Measurements from ENCODE around the gene ZSCAN5A.
A peak's percentile ranks its signal among the peaks of the same experiment; 100 is the strongest.
"Not testable (repeated sequence)": the region's sequence is repeated elsewhere in the genome, so short reads cannot be mapped to it uniquely, and the experiment has no call there.

ZSCAN5A gene, protein sequence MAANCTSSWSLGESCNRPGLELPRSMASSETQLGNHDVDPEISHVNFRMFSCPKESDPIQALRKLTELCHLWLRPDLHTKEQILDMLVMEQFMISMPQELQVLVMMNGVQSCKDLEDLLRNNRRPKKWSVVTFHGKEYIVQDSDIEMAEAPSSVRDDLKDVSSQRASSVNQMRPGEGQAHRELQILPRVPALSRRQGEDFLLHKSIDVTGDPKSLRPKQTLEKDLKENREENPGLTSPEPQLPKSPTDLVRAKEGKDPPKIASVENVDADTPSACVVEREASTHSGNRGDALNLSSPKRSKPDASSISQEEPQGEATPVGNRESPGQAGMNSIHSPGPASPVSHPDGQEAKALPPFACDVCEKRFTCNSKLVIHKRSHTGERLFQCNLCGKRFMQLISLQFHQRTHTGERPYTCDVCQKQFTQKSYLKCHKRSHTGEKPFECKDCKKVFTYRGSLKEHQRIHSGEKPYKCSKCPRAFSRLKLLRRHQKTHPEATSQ

DNA sequence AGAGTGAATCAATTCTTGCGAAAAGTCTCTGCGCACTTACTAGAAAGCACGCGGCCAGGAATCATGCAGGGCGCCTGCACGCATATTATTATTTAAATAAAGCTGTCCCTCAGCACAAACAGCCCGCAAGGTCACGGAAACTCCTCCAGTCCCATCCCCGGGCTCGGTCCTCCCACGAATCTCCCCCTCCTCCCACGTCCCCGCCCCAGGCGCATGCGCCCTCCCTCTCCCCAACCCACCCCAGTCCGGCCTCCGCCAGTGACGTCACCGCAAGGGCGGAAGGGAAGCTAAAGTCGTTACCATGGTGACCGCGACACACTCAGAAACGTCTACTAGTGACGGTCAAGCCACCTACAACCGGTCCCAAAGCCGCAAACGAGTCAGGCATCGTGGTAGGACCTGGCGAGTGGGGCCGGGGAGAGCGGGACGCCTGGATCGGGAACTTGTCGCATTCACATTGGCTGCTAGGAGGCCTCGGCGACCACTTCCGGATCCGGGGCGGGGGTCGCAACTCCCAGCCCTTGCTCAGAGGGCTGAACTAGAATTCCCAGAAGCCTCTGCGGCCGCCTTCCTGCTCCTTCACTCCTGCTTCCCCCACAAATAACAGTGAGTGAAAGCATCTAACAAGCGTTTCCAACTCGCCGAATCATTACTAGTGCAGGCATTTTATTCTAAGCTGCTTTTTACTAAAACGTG, at the start of gene ZSCAN5A:
TSS of gene ZSCAN5A (minus strand) at position 459 of the 696 bp plus-strand sequence. CDS start 89,793 bp downstream, outside the sequence.
- peak; percentile 95 to 97 (median 96) for DNase-seq (ENCODE audit: low read depth in 3 of 3)

DNA sequence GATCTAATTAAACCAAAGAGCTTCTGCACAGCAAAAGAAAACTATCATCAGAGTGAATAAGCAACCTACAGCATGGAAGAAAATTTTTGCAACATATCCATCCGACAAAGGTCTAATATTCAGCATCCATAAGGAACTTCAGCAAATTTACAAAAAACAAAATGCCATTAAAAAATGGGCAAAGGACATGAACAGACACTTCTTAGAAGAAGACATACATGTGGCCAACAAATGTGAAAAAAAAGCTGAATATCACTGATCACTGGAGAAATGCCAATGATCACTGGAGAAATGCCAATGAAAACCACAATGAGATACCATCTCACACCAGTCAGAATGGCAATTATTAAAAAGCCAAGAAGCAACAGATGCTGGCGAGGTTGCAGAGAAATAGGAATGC, 46.2 kb upstream of the ZSCAN5A start:
- no peak for DNase-seq (ENCODE audit: low read depth in 3 of 3)

DNA sequence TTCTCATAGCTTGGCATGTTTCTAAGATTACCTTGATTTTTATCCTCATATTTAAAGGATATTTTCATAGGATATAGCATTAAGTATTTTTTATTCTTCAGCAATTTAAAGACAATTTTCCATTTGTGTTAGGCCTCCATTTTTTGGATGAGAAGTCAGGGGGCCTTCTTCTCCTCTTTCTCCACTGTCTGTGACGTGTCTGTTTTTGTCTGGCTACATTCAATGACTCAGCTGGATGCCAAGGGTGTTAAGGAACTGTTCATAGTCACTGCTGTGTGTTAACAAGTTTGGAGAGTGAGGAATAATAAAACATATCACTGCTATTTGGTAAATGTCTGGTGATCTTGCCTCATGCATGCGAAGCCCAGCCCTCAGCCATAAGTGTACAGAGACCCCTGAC, 42.3 kb upstream of the ZSCAN5A start:
- no peak for DNase-seq (ENCODE audit: low read depth in 3 of 3)

DNA sequence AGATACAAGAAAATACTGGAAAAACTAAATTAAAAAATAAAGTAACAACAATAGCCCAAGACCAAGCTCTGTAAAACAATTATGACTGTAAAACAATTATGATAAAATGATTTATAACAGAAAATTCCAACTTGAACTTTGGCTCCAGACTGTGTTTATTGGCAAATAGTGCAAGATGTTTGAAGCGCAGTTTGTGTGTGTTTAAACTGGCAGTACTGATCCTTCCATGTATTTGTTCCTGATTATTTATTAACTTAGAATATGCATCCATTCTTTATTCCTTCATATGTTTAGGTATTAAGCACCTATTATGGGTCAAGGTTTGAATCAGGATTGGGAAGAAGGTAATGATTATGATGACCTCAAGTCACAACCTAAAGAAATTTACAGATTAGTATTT, 40.9 kb upstream of the ZSCAN5A start:
- DNase-seq (ENCODE audit: low read depth in 3 of 3), result no peak

DNA sequence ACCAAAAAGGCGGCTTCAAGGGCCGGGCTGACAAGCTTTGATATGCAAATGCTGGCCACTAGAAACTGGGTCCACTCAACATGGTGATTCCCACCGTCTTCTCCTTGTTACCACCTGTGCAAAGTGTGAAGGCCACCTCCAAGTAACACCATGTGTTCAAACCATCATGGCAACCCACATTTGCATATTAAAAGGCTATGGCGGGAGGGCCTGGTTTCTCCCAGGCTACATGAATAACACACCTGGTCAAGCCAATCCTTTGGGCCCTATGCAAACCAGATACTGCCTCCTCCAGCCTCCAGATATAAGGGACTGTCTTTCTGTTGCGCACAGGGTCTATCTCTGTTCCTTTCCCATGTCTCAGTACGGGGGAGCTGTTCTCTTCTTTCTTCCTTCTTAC, 36.6 kb upstream of the ZSCAN5A start:
- DNase-seq (ENCODE audit: low read depth in 3 of 3), result no peak

DNA sequence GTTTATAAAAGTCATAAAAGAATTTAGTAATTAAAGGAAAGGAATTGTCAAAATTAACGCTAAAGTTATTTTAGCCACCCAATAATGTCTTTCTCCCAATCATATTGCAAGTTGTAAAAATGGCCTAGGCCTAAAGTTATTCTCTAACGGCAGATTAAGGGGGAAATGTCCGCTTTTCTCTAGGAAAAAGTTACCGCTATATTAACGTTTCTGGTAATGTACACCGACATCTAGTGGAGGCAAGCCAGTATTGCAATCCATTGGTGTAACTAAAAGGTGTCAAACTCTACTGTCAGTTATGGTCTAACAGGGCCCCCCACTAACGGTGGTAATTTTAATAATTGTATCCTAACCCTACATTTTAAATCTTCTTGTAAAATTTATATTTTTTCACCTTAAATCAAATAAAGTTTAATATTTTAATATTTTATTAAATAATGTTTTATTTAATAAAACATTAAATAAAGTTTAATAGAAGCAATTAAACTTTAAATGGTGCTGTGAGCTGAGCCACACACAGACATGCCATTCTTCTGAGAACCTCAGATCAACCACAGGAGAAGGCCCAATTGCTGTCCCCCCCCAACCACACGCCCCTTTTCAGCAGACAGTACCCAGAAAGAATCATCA, 35.9 kb upstream of the ZSCAN5A start:
- DNase-seq (ENCODE audit: low read depth in 3 of 3), result peak; percentile 19 to 45 (median 22)

DNA sequence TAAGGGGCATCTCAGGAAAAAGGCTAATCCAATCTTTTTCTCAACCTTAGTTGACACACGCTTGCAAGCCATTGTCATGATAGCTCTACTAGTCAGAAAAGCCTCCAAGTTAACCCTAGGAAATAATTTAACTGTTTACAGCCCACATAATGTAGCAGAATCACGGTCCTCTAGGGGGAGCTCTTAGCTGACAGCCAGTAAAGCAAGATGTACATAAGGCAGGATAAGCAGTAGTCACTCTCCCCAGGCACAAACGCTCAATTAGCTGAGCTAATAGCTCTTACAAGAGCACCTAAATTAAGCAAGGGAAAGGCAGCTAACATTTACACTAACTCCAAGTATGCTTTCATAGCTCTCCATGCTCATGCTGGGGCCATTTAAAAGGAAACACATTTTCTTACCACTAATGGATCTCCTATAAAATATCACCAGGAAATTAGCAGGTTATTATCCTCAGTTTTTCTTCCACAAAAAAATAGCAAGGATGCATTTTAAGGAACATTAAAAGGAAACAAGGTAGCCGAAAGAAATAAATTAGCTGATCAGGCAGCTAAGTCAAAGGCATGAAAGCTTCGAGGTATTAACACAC, 33.7 kb upstream of the ZSCAN5A start:
- DNase-seq (ENCODE audit: low read depth in 3 of 3), result no peak

DNA sequence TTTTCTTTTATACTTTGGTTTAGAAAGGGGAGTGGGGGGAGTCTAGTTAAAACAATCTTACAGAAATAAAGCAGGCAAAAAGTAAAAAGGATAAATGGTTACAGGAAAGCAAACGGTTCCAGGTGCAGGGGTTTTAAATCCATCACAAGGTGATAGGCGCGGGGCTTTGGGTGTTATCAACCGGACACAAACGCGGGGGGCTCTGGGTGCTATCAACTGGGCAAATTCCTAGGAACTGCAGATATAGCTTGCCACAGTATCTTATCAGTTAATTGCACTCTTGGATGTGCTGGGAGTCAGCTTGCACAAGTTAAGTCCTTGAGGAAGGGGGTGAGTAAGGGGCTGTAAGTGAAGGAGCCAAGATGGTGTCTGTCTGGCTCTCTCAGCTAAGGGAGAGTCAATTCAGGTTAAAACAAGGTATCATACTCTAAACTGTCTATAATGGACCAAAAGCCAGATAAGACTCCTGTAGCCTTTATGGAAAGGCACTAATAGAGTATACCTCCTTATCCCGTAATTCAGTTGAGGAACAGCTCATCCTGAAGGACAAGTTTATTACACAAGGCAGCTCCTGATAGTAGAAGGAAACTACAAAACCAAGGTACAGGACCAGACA, 32.6 kb upstream of the ZSCAN5A start:
- no peak for DNase-seq (ENCODE audit: low read depth in 3 of 3)

DNA sequence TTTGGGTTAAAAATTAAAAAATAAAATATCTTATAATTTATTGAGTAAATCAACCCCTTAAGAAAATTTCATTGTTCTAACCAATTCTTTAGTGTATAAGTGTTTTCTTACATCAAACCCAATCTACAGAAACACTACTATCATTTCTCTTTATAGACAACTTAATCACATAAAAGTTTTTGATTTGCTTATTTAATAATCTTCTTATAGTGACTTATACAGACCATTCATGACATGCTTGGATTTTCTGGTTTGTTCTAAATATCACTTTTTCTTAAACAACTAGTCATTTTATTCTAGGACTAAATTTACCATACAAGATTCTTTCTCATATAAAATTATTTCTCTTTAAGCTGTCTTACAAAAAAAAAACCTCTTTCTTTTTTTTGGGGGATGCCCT, 27.3 kb upstream of the ZSCAN5A start:
- DNase-seq (ENCODE audit: low read depth in 3 of 3), result no peak

DNA sequence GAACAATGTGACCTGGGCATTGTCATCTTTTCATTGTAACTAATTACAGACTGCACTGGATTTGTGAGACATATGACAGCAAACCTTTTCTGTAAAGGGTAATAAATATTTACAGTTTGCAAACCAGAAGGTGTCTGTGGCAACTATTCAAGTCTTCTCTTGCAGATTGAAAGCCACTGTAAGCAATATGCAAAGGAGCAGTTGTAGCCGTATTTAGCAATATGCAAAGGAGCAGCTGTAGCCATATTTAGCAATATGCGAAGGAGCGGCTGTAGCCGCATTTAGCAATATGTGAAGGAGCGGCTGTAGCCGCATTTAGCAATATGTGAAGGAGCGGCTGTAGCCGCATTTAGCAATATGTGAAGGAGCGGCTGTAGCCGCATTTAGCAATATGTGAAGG, 24.4 kb upstream of the ZSCAN5A start:
- not testable (repeated sequence) for DNase-seq (ENCODE audit: low read depth in 3 of 3)

DNA sequence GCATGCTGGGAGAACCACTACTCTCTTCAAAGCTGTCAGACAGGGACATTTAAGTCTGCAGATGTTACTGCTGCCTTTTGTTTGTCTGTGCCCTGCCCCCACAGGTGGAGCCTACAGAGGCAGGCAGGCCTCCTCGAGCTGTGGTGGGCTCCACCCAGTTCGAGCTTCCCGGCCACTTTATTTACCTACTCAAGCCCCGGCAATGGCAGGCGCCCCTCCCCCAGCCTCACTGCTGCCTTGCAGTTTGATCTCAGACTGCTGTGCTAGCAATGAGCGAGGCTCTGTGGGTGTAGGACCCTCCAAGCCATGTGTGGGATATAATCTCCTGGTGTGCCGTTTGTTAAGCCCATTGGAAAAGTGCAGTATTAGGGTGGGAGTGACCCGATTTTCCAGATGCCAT, 22.4 kb upstream of the ZSCAN5A start:
- DNase-seq (ENCODE audit: low read depth in 3 of 3), result not testable (repeated sequence)

DNA sequence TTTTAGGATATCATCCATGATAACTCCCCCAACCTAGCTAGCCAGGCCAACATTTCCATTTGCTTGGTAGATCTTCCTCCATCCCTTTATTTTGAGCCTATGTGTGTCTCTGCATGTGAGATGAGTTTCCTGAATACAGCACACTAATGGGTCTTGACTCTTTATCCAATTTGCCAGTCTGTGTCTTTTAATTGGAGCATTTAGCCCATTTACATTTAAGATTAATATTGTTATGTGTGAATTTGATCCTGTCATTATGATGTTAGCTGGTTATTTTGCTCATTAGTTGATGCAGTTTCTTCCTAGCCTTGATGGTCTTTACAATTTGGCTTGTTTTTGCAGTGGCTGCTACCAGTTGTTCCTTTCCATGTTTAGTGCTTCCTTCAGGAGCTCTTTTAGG, 20.7 kb upstream of the ZSCAN5A start:
- DNase-seq (ENCODE audit: low read depth in 3 of 3), result not testable (repeated sequence)

DNA sequence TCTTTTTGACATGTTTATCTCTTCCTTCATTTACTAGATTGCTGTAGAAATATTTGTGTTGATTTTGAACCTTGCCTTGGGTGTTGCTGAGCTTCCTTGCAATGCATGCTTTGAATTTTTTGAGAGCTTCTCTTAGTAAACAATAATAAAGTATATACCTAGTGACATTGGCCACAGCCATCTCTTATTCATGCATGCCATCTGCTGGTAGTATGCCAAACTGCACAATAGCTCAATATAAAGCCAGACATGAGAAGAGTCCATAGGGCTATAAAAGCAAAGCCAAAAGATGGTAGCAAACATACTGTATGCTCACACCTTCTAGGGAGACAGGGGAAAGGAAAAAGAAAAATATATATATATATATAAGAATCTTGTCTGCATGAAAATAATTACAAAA, 18.9 kb upstream of the ZSCAN5A start:
- peak in 1 of 3 experiments; percentile 25 for DNase-seq (ENCODE audit: low read depth in 3 of 3)

DNA sequence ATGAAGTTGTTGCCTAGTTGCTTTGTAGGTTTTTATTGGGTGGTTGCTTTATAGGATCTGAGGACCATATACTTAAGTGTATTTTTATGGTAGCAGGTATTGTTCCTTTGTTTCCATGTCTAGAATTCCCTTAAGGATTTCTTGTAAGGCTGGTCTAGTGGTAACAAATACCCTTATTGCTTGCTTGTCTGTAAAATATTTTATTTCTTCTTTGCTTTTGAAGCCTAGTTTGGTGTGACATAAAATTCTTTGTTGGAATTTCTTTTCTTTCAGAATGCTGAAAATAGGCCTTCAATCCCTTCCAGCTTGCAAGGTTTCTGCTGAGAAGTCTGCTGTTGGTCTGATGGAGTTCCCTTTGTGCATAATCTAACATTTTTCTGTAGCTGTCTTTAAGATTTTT, 18.1 kb upstream of the ZSCAN5A start:
- no peak for DNase-seq (ENCODE audit: low read depth in 3 of 3)

DNA sequence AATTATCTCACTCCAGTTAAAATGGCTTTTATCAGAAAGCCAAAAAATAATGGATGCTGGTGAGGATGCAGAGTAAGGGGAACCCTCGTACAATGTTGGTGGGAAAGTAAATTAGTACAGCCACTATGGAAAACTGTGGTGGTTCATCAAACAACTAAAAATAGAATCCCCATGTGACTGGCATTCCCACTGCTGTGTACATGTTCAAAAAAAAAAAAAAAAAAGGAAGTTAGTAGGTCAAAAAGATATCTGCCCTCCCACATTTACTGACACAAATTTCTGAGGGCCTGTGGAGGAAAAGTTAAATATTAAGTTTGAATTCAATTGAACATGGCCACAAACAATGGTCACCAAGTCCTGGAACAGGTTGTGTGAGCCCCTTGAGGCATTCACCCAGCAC, 9.8 kb upstream of the ZSCAN5A start:
- no peak for DNase-seq (ENCODE audit: low read depth in 3 of 3)

DNA sequence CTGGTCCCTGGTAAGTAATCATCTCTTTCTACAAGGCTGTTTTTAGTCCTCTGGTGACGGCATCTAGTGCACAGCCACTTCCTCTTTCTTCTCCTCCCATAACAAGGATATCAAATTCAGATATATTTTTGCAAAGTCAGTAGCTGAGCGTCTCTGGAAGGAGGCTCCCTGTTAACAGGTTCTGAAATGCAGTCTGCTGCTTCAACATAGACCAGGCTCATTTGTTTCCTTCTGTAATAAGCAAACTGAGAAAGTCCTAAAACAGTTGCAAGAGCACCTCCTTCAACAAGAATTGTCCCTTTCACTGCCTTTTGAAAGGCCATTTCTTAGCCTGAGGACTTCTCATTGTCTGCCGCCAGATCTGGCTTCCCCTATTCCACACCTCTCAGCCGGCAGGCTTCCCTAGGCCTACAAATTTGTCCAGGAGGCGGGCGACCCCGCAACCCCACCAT, 7.4 kb upstream of the ZSCAN5A start:
- no peak for DNase-seq (ENCODE audit: low read depth in 3 of 3)

DNA sequence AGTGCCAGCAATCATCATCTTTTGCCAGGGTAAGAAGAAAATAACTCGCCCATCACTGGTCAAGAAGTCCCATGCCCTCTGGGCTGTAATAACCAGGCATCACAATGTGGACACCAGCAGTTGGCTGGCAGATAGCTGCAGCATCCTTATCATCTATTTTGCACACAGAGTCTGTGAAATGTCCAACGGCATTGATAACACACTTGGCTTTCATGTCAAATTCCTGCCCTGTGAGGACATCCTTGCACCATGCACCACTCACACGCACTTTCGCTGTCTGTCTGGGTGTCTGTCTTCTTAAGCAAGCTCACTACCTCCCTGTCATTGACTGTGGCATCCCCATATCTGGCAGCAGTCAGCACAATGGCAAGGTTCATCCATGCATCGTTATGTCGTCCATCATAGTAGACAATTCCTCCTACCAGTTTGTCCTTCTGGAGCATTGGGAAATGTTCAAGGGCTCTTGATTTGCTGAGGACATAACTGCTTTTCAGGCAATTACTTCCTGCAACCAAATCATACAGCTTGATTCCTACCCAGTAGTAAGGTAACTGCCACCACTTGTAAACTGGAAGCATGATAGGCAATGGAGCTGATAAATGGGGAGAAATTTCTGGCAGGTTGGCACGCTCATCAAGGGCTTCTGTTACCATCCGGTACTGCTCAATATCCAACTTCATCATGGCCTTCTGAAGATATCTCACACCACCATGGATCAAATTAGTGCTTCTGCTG, 6.8 kb upstream of the ZSCAN5A start:
- DNase-seq (ENCODE audit: low read depth in 3 of 3), result no peak

DNA sequence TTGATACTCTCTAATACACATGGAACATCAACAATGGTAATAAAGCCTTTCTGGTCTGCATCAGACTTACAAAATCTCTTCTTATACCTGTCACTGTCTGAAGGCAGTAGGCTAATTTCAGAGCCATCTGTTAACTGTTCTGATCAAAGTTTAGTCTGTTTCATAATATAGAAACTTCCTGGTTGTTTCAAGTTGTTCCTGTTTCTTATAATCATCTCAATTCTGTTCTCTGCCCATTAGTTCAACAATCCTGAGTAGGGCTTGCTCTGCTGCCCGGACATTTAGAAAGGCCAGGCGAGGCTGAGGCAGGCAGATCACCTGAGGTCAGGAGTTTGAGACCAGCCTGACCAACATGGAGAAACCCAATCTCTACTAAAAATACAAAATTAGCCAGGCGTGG, 5.4 kb upstream of the ZSCAN5A start:
- no peak for DNase-seq (ENCODE audit: low read depth in 3 of 3)

DNA sequence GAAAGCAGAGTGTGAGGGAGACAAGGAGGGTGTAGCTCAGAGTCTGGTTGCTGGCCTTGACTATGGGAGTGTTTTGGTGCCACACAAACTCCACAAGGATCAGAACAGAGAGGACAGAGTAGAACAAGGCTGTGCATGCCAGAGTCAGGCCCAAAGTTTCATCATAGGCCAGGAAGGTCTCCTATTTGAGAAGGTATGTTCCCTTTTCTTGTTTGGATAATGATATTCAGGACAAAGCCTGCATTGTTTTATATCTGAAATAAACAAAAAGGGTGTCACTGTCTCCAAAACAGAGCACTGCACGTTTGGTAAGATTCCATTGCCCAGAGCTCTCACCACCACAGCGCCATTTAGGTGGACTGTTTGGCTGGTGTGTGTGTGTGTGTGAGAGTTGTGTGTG, 3.1 kb upstream of the ZSCAN5A start:
- no peak for DNase-seq (ENCODE audit: low read depth in 3 of 3)

DNA sequence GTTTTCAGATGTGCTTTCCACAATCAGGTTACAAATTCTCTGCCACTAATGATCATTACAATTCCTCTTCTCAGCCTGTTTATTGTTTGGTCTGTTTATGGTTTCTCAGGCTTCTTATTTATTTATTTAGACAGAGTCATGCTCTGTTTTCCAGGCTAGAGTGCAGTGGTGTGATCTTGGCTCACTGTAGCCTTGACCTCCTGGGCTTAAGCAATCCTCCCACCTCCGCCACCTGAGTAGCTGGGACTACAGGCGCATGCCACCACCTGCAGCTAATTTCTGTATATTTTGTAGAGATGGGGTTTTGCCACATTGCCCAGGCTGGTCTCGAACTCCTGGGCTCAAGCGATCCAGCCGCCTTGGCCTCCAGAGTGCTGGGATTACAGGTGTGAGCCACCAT, 2.1 kb upstream of the ZSCAN5A start:
- no peak for DNase-seq (ENCODE audit: low read depth in 3 of 3)
